ENCODE results near the gene PKP2.
"Not testable (repeated sequence)": the region's sequence is repeated elsewhere in the genome, so short reads cannot be mapped to it uniquely, and the experiment has no call there.

Gene PKP2

GRCh38 chr12:32870716-32871115 lies 25.9 kb downstream of the PKP2 start:
- Histone ChIP-seq H3K4me1 (ENCODE audit: control insufficient read depth in 1 of 2, insufficient read depth in 2 of 2, low read length in 2 of 2) (peaks cover 22 to 37% of the 10 kb centered on the region in 2 donors), H3K9me3 (ENCODE audit: control insufficient read depth in 1 of 2, low read length in 2 of 2) (no peaks in the 10 kb centered on the region), H3K9ac (ENCODE audit: low read depth in 1 of 2, low read length in 2 of 2) (no peak overlapping the region), H3K4me3 (ENCODE audit: low read depth in 1 of 2, low read length in 2 of 2) (no peak overlapping the region), H3K27me3 (ENCODE audit: control insufficient read depth in 1 of 2, insufficient read depth in 2 of 2, low read length in 2 of 2) (no peaks in the 10 kb centered on the region), H3K27ac (ENCODE audit: low read depth, low read length) (no peak overlapping the region), H3K36me3 (ENCODE audit: control insufficient read depth in 1 of 2, insufficient read depth in 2 of 2, low read length in 2 of 2) (peaks cover 6 to 27% of the 10 kb centered on the region in 2 donors)

- Histone ChIP-seq H3K4me3 (ENCODE audit: low read depth in 1 of 2, low read length in 2 of 2) (no peak overlapping the region), H3K27ac (ENCODE audit: low read depth, low read length) (no peak overlapping the region), H3K9me3 (ENCODE audit: control insufficient read depth in 1 of 2, low read length in 2 of 2) (no peaks in the 10 kb centered on the region), H3K36me3 (ENCODE audit: control insufficient read depth in 1 of 2, insufficient read depth in 2 of 2, low read length in 2 of 2) (peaks cover 6 to 27% of the 10 kb centered on the region in 2 donors), H3K9ac (ENCODE audit: low read depth in 1 of 2, low read length in 2 of 2) (no peak overlapping the region), H3K4me1 (ENCODE audit: control insufficient read depth in 1 of 2, insufficient read depth in 2 of 2, low read length in 2 of 2) (peaks cover 17 to 20% of the 10 kb centered on the region in 2 donors), H3K27me3 (ENCODE audit: control insufficient read depth in 1 of 2, insufficient read depth in 2 of 2, low read length in 2 of 2) (no peaks in the 10 kb centered on the region)
Measured at GRCh38 chr12:32868885-32869284, 27.7 kb downstream of the PKP2 start.

- H3K9ac ChIP-seq (ENCODE audit: low read depth in 1 of 2, low read length in 2 of 2), result no peak overlapping the region
- H3K27me3 ChIP-seq (ENCODE audit: control insufficient read depth in 1 of 2, insufficient read depth in 2 of 2, low read length in 2 of 2), result no peaks in the 10 kb centered on the region
- H3K27ac ChIP-seq (ENCODE audit: low read depth, low read length), result no peak overlapping the region
- no peaks in the 10 kb centered on the region for H3K9me3 ChIP-seq (ENCODE audit: control insufficient read depth in 1 of 2, low read length in 2 of 2)
- H3K36me3 ChIP-seq (ENCODE audit: control insufficient read depth in 1 of 2, insufficient read depth in 2 of 2, low read length in 2 of 2), result peaks cover 6 to 22% of the 10 kb centered on the region in 2 donors
- peaks cover 3 to 5% of the 10 kb centered on the region in 2 donors for H3K4me1 ChIP-seq (ENCODE audit: control insufficient read depth in 1 of 2, insufficient read depth in 2 of 2, low read length in 2 of 2)
- no peak overlapping the region for H3K4me3 ChIP-seq (ENCODE audit: low read depth in 1 of 2, low read length in 2 of 2)
Measured at GRCh38 chr12:32864731-32865130, 31.8 kb downstream of the PKP2 start.

- Histone ChIP-seq H3K27ac (ENCODE audit: low read depth, low read length) (no peak overlapping the region), H3K4me1 (ENCODE audit: control insufficient read depth in 1 of 2, insufficient read depth in 2 of 2, low read length in 2 of 2) (peaks cover 0 to 4% of the 10 kb centered on the region in 2 donors), H3K9ac (ENCODE audit: low read depth in 1 of 2, low read length in 2 of 2) (no peak overlapping the region), H3K4me3 (ENCODE audit: low read depth in 1 of 2, low read length in 2 of 2) (no peak overlapping the region), H3K9me3 (ENCODE audit: control insufficient read depth in 1 of 2, low read length in 2 of 2) (no peaks in the 10 kb centered on the region), H3K27me3 (ENCODE audit: control insufficient read depth in 1 of 2, insufficient read depth in 2 of 2, low read length in 2 of 2) (no peaks in the 10 kb centered on the region), H3K36me3 (ENCODE audit: control insufficient read depth in 1 of 2, insufficient read depth in 2 of 2, low read length in 2 of 2) (peaks cover 6 to 17% of the 10 kb centered on the region in 2 donors)
Measured at GRCh38 chr12:32863128-32863527, 33.4 kb downstream of the PKP2 start.

- H3K4me1 ChIP-seq (ENCODE audit: control insufficient read depth in 1 of 2, insufficient read depth in 2 of 2, low read length in 2 of 2); H3K36me3 ChIP-seq (ENCODE audit: control insufficient read depth in 1 of 2, insufficient read depth in 2 of 2, low read length in 2 of 2); H3K27me3 ChIP-seq (ENCODE audit: control insufficient read depth in 1 of 2, insufficient read depth in 2 of 2, low read length in 2 of 2); H3K4me3 ChIP-seq (ENCODE audit: low read depth in 1 of 2, low read length in 2 of 2); H3K9ac ChIP-seq (ENCODE audit: low read depth in 1 of 2, low read length in 2 of 2); H3K9me3 ChIP-seq (ENCODE audit: control insufficient read depth in 1 of 2, low read length in 2 of 2); H3K27ac ChIP-seq (ENCODE audit: low read depth, low read length): not testable (repeated sequence)
Measured at GRCh38 chr12:32861658-32862057, 34.9 kb downstream of the PKP2 start.

GRCh38 chr12:32860192-32860591 lies 36.4 kb downstream of the PKP2 start:
- peaks cover 0 to 4% of the 10 kb centered on the region in 2 donors for H3K4me1 ChIP-seq (ENCODE audit: control insufficient read depth in 1 of 2, insufficient read depth in 2 of 2, low read length in 2 of 2)
- H3K36me3 ChIP-seq (ENCODE audit: control insufficient read depth in 1 of 2, insufficient read depth in 2 of 2, low read length in 2 of 2), result peaks cover 0 to 2% of the 10 kb centered on the region in 2 donors
- no peaks in the 10 kb centered on the region for H3K27me3 ChIP-seq (ENCODE audit: control insufficient read depth in 1 of 2, insufficient read depth in 2 of 2, low read length in 2 of 2)
- H3K4me3 ChIP-seq (ENCODE audit: low read depth in 1 of 2, low read length in 2 of 2), result no peak overlapping the region
- H3K9ac ChIP-seq (ENCODE audit: low read depth in 1 of 2, low read length in 2 of 2), result no peak overlapping the region
- H3K9me3 ChIP-seq (ENCODE audit: control insufficient read depth in 1 of 2, low read length in 2 of 2), result no peaks in the 10 kb centered on the region
- no peak overlapping the region for H3K27ac ChIP-seq (ENCODE audit: low read depth, low read length)

- Histone ChIP-seq H3K9me3 (ENCODE audit: control insufficient read depth in 1 of 2, low read length in 2 of 2) (no peaks in the 10 kb centered on the region), H3K27ac (ENCODE audit: low read depth, low read length) (no peak overlapping the region), H3K9ac (ENCODE audit: low read depth in 1 of 2, low read length in 2 of 2) (no peak overlapping the region), H3K4me3 (ENCODE audit: low read depth in 1 of 2, low read length in 2 of 2) (no peak overlapping the region), H3K27me3 (ENCODE audit: control insufficient read depth in 1 of 2, insufficient read depth in 2 of 2, low read length in 2 of 2) (no peaks in the 10 kb centered on the region), H3K36me3 (ENCODE audit: control insufficient read depth in 1 of 2, insufficient read depth in 2 of 2, low read length in 2 of 2) (peaks cover 0 to 2% of the 10 kb centered on the region in 2 donors), H3K4me1 (ENCODE audit: control insufficient read depth in 1 of 2, insufficient read depth in 2 of 2, low read length in 2 of 2) (peaks cover 0 to 4% of the 10 kb centered on the region in 2 donors)
Measured at GRCh38 chr12:32859389-32859788, 37.2 kb downstream of the PKP2 start.

GRCh38 chr12:32854716-32855115 lies 41.9 kb downstream of the PKP2 start:
- no peaks in the 10 kb centered on the region for H3K4me1 ChIP-seq (ENCODE audit: control insufficient read depth in 1 of 2, insufficient read depth in 2 of 2, low read length in 2 of 2)
- no peak overlapping the region for H3K9ac ChIP-seq (ENCODE audit: low read depth in 1 of 2, low read length in 2 of 2)
- no peak overlapping the region for H3K27ac ChIP-seq (ENCODE audit: low read depth, low read length)
- H3K4me3 ChIP-seq (ENCODE audit: low read depth in 1 of 2, low read length in 2 of 2), result no peak overlapping the region
- no peaks in the 10 kb centered on the region for H3K27me3 ChIP-seq (ENCODE audit: control insufficient read depth in 1 of 2, insufficient read depth in 2 of 2, low read length in 2 of 2)
- H3K9me3 ChIP-seq (ENCODE audit: control insufficient read depth in 1 of 2, low read length in 2 of 2), result no peaks in the 10 kb centered on the region
- H3K36me3 ChIP-seq (ENCODE audit: control insufficient read depth in 1 of 2, insufficient read depth in 2 of 2, low read length in 2 of 2), result peaks cover 3 to 10% of the 10 kb centered on the region in 2 donors

- Histone ChIP-seq H3K27ac (ENCODE audit: low read depth, low read length) (no peak overlapping the region), H3K4me1 (ENCODE audit: control insufficient read depth in 1 of 2, insufficient read depth in 2 of 2, low read length in 2 of 2) (no peaks in the 10 kb centered on the region)
Measured at GRCh38 chr12:32854097-32854496, 42.5 kb downstream of the PKP2 start.

GRCh38 chr12:32847287-32847686 lies 49.3 kb downstream of the PKP2 start:
- H3K9ac ChIP-seq (ENCODE audit: low read depth in 1 of 2, low read length in 2 of 2), result no peak overlapping the region
- H3K4me3 ChIP-seq (ENCODE audit: low read depth in 1 of 2, low read length in 2 of 2), result no peak overlapping the region
- H3K27ac ChIP-seq (ENCODE audit: low read depth, low read length), result no peak overlapping the region
- H3K36me3 ChIP-seq (ENCODE audit: control insufficient read depth in 1 of 2, insufficient read depth in 2 of 2, low read length in 2 of 2), result peaks cover 7 to 34% of the 10 kb centered on the region in 2 donors
- no peaks in the 10 kb centered on the region for H3K27me3 ChIP-seq (ENCODE audit: control insufficient read depth in 1 of 2, insufficient read depth in 2 of 2, low read length in 2 of 2)
- H3K9me3 ChIP-seq (ENCODE audit: control insufficient read depth in 1 of 2, low read length in 2 of 2), result no peaks in the 10 kb centered on the region
- H3K4me1 ChIP-seq (ENCODE audit: control insufficient read depth in 1 of 2, insufficient read depth in 2 of 2, low read length in 2 of 2), result no peaks in the 10 kb centered on the region

More at GRCh38 chr12:32854097-32854496, 42.5 kb downstream of the PKP2 start:
- Histone ChIP-seq H3K9me3 (ENCODE audit: control insufficient read depth in 1 of 2, low read length in 2 of 2) (no peaks in the 10 kb centered on the region), H3K4me3 (ENCODE audit: low read depth in 1 of 2, low read length in 2 of 2) (no peak overlapping the region), H3K9ac (ENCODE audit: low read depth in 1 of 2, low read length in 2 of 2) (no peak overlapping the region), H3K27me3 (ENCODE audit: control insufficient read depth in 1 of 2, insufficient read depth in 2 of 2, low read length in 2 of 2) (no peaks in the 10 kb centered on the region), H3K36me3 (ENCODE audit: control insufficient read depth in 1 of 2, insufficient read depth in 2 of 2, low read length in 2 of 2) (peaks cover 4 to 16% of the 10 kb centered on the region in 2 donors)

- Histone ChIP-seq H3K4me1 (ENCODE audit: control insufficient read depth in 1 of 2, insufficient read depth in 2 of 2, low read length in 2 of 2) (no peaks in the 10 kb centered on the region), H3K9me3 (ENCODE audit: control insufficient read depth in 1 of 2, low read length in 2 of 2) (no peaks in the 10 kb centered on the region), H3K36me3 (ENCODE audit: control insufficient read depth in 1 of 2, insufficient read depth in 2 of 2, low read length in 2 of 2) (peaks cover 7 to 42% of the 10 kb centered on the region in 2 donors), H3K27ac (ENCODE audit: low read depth, low read length) (no peak overlapping the region), H3K4me3 (ENCODE audit: low read depth in 1 of 2, low read length in 2 of 2) (no peak overlapping the region), H3K27me3 (ENCODE audit: control insufficient read depth in 1 of 2, insufficient read depth in 2 of 2, low read length in 2 of 2) (no peaks in the 10 kb centered on the region), H3K9ac (ENCODE audit: low read depth in 1 of 2, low read length in 2 of 2) (no peak overlapping the region)
Measured at GRCh38 chr12:32846053-32846452, 50.5 kb downstream of the PKP2 start.
